ENCODE measurements around the gene ARHGEF7.
A peak's percentile ranks its signal among the peaks of the same experiment; 100 is the strongest.

ARHGEF7 gene

GRCh38 chr13:111145071-111145470 lies 30.0 kb downstream of the ARHGEF7 start:
- H3K4me2 ChIP-seq (ENCODE audit: low read depth, low read length, poor library complexity, severe bottlenecking): no peak overlapping the region
- H3K9ac ChIP-seq (ENCODE audit: low read depth, low read length, poor library complexity, severe bottlenecking): no peak overlapping the region
- H3K9me3 ChIP-seq (ENCODE audit: insufficient read depth, low read depth, low read length): no peaks in the 10 kb centered on the region
- H3K36me3 ChIP-seq (ENCODE audit: insufficient read depth, low read length): no peaks in the 10 kb centered on the region
- no peak overlapping the region for H2AFZ ChIP-seq (ENCODE audit: low read length)
- TF ChIP-seq EZH2phosphoT487 (IDR thresholded peaks at IDR 0.05; ENCODE audit: borderline replicate concordance) (no peak), CTCF (conservative IDR thresholded peaks at IDR 0.05; ENCODE audit: low read length) (no peak)
- H3F3A ChIP-seq (ENCODE audit: low read depth): no peaks in the 10 kb centered on the region
- H3K4me1 ChIP-seq (ENCODE audit: insufficient read depth, low read length, poor library complexity, severe bottlenecking): peaks cover 7% of the 10 kb centered on the region
- H3K27me3 ChIP-seq (ENCODE audit: insufficient read depth, low read length, poor library complexity, severe bottlenecking): no peaks in the 10 kb centered on the region
- no peaks in the 10 kb centered on the region for H3K79me2 ChIP-seq (ENCODE audit: insufficient read depth, low read length)
- H3K9me2 ChIP-seq (replicated peaks; ENCODE audit: low read depth, low read length): no peaks in the 10 kb centered on the region
- H4K20me1 ChIP-seq (ENCODE audit: insufficient read depth, low read length, poor library complexity, severe bottlenecking): no peaks in the 10 kb centered on the region
- H3K4me3 ChIP-seq (ENCODE audit: low read length, poor library complexity, severe bottlenecking): no peak overlapping the region

GRCh38 chr13:111145506-111145905 lies 30.4 kb downstream of the ARHGEF7 start:
- Histone ChIP-seq H2AFZ (ENCODE audit: low read length) (no peak overlapping the region), H3K9ac (ENCODE audit: low read depth, low read length, poor library complexity, severe bottlenecking) (no peak overlapping the region), H3K9me3 (ENCODE audit: insufficient read depth, low read depth, low read length) (no peaks in the 10 kb centered on the region), H3K79me2 (ENCODE audit: insufficient read depth, low read length) (no peaks in the 10 kb centered on the region), H3K9me2 (replicated peaks; ENCODE audit: low read depth, low read length) (no peaks in the 10 kb centered on the region), H3F3A (ENCODE audit: low read depth) (no peaks in the 10 kb centered on the region), H3K27me3 (ENCODE audit: insufficient read depth, low read length, poor library complexity, severe bottlenecking) (no peaks in the 10 kb centered on the region), H3K4me1 (ENCODE audit: insufficient read depth, low read length, poor library complexity, severe bottlenecking) (peaks cover 7% of the 10 kb centered on the region), H4K20me1 (ENCODE audit: insufficient read depth, low read length, poor library complexity, severe bottlenecking) (no peaks in the 10 kb centered on the region), H3K36me3 (ENCODE audit: insufficient read depth, low read length) (no peaks in the 10 kb centered on the region), H3K4me2 (ENCODE audit: low read depth, low read length, poor library complexity, severe bottlenecking) (no peak overlapping the region), H3K4me3 (ENCODE audit: low read length, poor library complexity, severe bottlenecking) (no peak overlapping the region)
- TF ChIP-seq CTCF (conservative IDR thresholded peaks at IDR 0.05; ENCODE audit: low read length): no peak
- no peak for TF ChIP-seq EZH2phosphoT487 (IDR thresholded peaks at IDR 0.05; ENCODE audit: borderline replicate concordance)

- H3K4me1 ChIP-seq (ENCODE audit: insufficient read depth, low read length, poor library complexity, severe bottlenecking): peaks cover 38% of the 10 kb centered on the region
- TF ChIP-seq CTCF (conservative IDR thresholded peaks at IDR 0.05; ENCODE audit: low read length) (no peak), EZH2phosphoT487 (IDR thresholded peaks at IDR 0.05; ENCODE audit: borderline replicate concordance) (no peak)
- peaks cover 40% of the 10 kb centered on the region for H3K79me2 ChIP-seq (ENCODE audit: insufficient read depth, low read length)
- H3K9ac ChIP-seq (ENCODE audit: low read depth, low read length, poor library complexity, severe bottlenecking): peak overlapping the region; percentile 84
- H3K4me2 ChIP-seq (ENCODE audit: low read depth, low read length, poor library complexity, severe bottlenecking): peak overlapping the region; percentile 90
- H3K4me3 ChIP-seq (ENCODE audit: low read length, poor library complexity, severe bottlenecking): peak overlapping the region; percentile 86
- no peaks in the 10 kb centered on the region for H3F3A ChIP-seq (ENCODE audit: low read depth)
- H3K36me3 ChIP-seq (ENCODE audit: insufficient read depth, low read length): no peaks in the 10 kb centered on the region
- H3K9me3 ChIP-seq (ENCODE audit: insufficient read depth, low read depth, low read length): no peaks in the 10 kb centered on the region
- no peaks in the 10 kb centered on the region for H3K27me3 ChIP-seq (ENCODE audit: insufficient read depth, low read length, poor library complexity, severe bottlenecking)
- peaks cover 38% of the 10 kb centered on the region for H4K20me1 ChIP-seq (ENCODE audit: insufficient read depth, low read length, poor library complexity, severe bottlenecking)
- H2AFZ ChIP-seq (ENCODE audit: low read length): peak overlapping the region; percentile 67
- no peaks in the 10 kb centered on the region for H3K9me2 ChIP-seq (replicated peaks; ENCODE audit: low read depth, low read length)
Observed at GRCh38 chr13:111152844-111153243, 37.7 kb downstream of the ARHGEF7 start.
